ENCODE data around the gene MAN1A1.
A peak's percentile ranks its signal among the peaks of the same experiment; 100 is the strongest.

Gene MAN1A1

GRCh38 chr6:119193707-119194106 lies 155.9 kb downstream of the MAN1A1 start:
- DNase-seq = no peak

GRCh38 chr6:119192200-119192599 lies 157.4 kb downstream of the MAN1A1 start:
- DNase-seq = no peak

GRCh38 chr6:119190176-119190575 lies 159.4 kb downstream of the MAN1A1 start:
- no peak for DNase-seq

DNA sequence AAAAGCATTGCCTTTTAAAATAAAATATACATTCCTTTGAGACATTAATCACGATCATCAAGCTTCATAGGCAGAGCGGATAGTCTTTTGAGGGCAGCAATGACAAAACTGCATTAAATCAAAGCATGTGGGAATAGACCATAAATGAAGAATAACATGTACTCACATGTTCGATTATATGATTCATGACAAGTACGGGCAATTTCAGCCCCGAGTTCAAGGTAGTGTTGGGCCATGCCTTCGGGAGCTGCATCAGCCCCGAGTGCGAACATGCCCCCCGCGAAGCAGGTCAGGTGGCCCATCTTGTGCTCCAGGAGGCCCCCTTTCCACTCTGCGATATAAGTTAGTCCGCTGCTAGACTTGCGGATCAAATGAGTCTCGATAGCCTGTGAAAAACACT lies 160.1 kb downstream of the MAN1A1 start:
- no peak for DNase-seq

GRCh38 chr6:119187596-119187995 lies 162.0 kb downstream of the MAN1A1 start:
- no peak for DNase-seq

GRCh38 chr6:119186490-119186889 lies 163.1 kb downstream of the MAN1A1 start:
- DNase-seq = no peak

DNA sequence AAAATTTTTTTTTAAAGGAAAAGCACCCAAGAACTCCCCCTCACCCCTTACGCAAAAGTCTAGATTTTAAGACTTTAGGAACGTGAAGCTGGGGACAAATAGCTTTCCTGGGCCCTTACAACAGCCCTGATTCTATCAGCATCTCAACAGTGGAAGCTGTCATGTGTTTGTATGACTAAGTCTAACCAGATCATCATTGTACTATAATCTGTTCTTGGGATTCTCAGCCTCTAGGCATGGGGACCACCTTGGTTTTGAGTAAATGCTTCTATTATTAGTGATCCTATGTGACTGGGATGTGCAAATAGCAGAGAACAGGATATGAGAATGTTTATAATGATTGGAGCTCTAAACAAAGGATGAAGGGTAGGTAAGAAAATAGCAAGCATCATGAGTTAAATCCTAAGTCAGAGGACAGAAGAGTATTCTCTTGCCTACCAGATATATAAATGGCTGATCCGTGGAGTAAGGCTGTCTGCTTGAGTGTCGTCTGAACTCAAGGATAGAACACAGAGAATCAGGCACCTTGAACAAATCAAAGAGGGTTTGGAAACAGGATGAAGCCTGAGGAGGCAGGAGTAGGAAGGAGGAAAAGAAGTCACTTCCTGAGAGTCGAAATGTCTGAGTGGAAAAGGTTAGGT lies 165.4 kb downstream of the MAN1A1 start:
- DNase-seq = no peak

GRCh38 chr6:119183457-119183856 lies 166.1 kb downstream of the MAN1A1 start:
- DNase-seq = no peak

GRCh38 chr6:119182875-119183274 lies 166.7 kb downstream of the MAN1A1 start:
- no peak for DNase-seq

DNA sequence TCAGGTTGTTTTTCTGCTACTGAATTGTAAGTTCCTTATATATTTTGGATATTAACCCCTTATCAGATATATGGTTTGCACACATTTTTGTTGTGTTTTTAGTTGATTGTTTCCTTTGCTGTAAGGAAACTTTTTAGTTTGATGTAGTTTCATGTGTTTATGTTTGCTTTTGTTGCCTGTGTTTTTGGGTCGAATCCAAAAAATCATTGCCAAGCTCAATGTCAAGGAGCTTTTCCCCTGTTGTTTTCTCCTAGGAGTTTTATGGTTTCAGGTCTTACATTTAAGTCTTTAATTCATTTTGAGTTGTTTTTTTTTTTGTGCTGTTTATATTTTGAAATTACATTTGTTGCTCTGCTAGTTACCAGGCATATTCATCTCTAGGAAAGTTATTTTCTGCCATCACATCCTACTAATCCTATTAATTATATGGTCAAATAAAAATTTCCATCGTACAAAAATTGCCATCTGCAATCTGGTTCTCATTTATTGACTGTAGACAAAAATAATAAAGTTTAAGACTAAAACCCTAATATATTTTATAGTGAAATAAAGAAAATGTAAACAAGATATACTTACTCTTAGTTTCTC lies 167.3 kb downstream of the MAN1A1 start:
- no peak for DNase-seq

DNA sequence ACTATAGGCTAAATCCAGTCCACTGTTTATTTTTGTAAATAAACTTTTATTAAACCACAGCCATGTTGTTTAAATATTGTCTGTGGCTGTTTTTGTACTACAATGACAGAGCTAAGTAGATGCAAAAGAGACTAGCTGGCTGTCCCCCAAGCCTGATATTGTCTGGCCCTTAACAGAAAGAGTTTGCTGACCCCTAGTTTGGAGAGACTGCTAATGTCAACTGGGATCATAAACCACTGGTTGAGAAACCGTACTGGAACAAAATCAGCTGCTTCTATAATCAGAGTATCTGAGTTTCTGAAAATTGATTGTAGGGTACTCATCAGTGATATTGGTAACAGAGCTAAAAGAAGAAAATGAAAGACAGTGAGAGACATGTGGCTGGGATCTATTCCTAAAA lies 168.5 kb downstream of the MAN1A1 start:
- DNase-seq = no peak

DNA sequence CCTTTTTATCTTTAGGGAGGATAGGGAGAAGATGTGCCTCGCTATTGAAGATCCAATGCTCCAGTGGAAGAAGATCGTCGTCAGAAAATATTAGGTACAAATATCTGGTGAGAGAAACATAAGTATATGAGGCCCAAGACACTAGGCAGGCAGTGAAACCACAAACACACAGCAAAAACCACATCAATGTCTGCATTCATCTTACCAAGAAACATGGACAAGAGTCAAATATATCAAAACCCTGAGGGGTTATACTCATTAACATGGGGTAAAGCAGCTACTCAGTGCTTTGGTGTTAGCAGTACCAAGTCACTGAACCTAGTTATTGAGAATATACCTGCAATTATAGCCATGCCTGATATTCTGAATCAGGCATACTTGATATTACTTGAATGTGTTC lies 169.7 kb downstream of the MAN1A1 start:
- no peak for DNase-seq

DNA sequence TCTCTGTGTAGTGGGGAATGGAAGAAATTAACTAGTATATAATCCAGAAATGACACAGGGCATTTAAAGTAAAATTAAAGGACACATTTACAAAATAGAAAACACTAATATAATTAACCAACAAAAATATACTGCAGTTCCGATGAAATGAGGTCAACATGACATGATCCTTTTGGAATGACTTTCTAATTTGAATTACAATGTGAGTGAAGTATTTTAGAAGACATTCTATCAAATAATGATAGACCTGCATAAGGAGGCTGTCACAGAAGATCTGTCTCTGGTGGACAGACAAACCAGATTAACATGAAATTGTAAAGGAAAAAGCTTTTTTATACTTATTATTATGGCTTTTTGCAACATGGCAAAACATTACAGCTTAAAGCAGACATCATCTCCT lies 170.5 kb downstream of the MAN1A1 start:
- no peak for DNase-seq

DNA sequence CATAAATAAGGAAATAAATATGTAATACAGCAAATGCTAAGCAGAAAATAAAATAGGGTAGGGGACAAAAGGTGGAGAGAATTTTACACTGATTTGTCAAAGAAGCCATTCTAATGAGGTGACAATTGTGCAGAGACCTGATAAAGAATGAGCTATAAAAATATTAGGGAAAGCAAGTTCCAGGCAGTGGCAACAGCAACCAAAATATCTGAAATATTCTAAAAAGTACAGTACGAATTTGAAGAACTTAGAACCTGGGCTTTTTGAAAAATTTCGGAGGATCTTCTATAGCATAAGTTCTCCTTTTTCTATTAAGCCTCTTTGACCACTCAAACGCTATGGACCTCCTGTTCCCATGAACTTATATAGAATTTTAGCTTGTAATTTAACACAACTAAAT lies 173.1 kb downstream of the MAN1A1 start:
- no peak for DNase-seq

GRCh38 chr6:119174879-119175817 lies 174.4 kb downstream of the MAN1A1 start:
- peak in 2 of 4 experiments; percentile 4 to 10 for DNase-seq

GRCh38 chr6:119174085-119174445 lies 175.5 kb downstream of the MAN1A1 start:
- no peak for DNase-seq

- DNase-seq = no peak
Measured at GRCh38 chr6:119173249-119174084, 176.1 kb downstream of the MAN1A1 start.

DNA sequence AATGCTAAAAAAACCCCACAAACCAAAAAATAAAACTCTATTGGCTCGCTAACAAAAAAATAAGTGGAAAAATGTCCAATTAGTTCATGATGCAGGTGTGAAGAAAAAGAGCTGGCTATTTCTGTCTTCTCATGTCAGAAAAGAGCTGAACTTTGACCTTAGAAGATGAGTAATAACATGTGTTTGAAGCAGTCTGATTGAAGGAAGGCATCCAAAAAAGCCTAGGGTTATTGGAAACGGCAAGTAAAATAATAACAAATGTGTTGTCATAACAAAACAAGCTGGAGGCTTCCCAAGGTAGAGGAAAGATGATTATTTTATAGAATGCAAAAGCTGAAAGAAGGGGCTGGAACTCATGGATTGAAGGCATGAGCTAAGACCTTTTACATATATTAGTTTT lies 176.7 kb downstream of the MAN1A1 start:
- no peak for DNase-seq

DNA sequence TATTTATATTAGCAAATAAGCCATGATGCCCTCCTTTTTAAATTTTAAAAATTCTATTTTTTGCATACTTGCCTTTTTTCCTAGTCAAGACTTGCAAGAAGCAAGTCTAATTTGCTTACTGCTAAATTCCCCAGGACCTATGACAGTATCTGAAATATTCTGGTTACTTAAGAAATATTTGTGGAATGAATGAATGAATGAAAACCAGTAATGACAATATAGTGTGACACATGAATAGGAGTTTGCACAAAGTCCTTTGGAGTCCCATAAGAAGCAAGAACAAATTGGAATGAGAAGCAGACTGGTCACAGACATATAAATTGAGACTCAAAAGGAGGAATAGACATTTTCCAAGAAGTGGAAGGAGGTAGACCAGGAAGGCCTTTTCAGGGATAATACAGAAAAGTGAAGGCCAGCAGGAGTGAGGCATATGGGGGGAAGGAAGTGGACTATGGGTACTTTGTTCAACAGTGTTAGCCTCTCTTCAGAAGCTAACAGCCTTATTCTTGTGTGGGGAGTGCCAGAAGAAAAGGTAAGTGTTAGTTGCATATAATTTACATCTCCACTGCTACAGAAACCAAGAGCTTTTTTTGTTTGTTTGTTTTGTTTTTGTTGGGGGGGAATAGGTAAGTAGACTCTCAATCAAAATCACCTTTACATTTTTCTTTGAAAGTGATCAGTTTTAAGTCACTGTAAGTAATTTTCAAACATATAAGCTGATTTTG lies 177.5 kb downstream of the MAN1A1 start:
- no peak for DNase-seq

DNA sequence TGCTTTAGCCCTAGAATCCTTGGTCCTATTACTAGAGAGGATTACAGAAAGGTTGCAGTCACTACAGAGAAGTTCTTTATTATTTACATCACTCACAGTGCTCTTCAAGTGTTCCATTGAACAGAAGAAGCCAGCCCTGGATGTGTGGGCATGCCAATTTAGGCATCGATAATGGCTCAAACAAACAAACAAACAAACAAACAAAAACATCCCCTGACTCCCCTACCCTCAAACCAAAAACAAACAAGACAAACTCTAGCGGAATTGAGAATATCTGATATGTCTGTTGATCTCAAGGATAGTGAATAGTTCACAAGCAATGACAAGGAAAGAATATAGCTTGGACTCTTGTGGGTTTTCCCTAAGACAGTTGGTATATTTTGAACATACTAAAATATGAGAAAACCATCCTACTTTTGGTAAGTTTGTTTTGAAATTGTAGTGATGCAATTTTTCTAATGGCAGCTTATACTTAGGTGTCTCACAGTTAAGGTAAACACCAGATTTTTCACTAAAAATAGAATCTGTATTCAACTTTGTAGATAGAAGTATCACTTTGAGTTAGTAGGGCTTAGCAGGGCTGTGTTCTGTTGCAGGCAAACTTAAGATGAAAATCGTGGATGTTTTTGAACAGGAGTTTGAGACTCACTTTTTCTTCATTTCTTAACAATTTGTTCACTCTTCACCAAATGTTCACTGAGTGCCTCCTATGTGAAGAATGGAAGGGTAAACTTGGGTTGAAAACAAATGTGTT lies 178.3 kb downstream of the MAN1A1 start:
- no peak for DNase-seq

GRCh38 chr6:119170447-119171087 lies 179.0 kb downstream of the MAN1A1 start:
- no peak for DNase-seq
